CD4-positive, alpha-beta memory T cell (primary cell): ENCODE data around the gene IL4R. TPM values are rescaled to one million over a fixed set of nuclear protein-coding genes. Genes with fewer than 3 reads are reported as not detected.
A peak's percentile ranks its signal among the peaks of the same experiment; 100 is the strongest.

Experiments used
- CTCF ChIA-PET: fragments of 350-600 bp; sonication (Branson Sonifier 250); formaldehyde crosslinking; loops from one replicate; lab custom pipeline; 2021; ENCODE audit warnings: inconsistent platforms; ENCODE audit not compliant: partially characterized antibody; lab: Charles Lee
- POLR2A ChIA-PET: fragments of 350-600 bp; sonication (Branson Sonifier 250); formaldehyde crosslinking; loops from one replicate; lab custom pipeline; 2021; ENCODE audit not compliant: partially characterized antibody; lab: Charles Lee
- DNase-seq, 5 donors: peaks; one replicate each; pipeline versions ENCODE4 v3.0.0 to v3.0.0-alpha.2; 2020 to 2022; ENCODE audit warnings: mixed read lengths in 1 of 5
- H3K27ac ChIP-seq: one replicate; pipeline ENCODE4 v1.7.0; 2013; ENCODE audit warnings: low read depth, low read length
- H3K27me3 ChIP-seq: 2 replicates; pipeline ENCODE4 v1.7.0; 2013; ENCODE audit warnings: mild to moderate bottlenecking, low read length, moderate library complexity; ENCODE audit not compliant: insufficient read depth
- H3K36me3 ChIP-seq: 2 replicates; pipeline ENCODE4 v1.7.0; 2013; ENCODE audit warnings: mild to moderate bottlenecking, low read length, moderate library complexity; ENCODE audit not compliant: insufficient read depth
- H3K4me1 ChIP-seq: 2 replicates; pipeline ENCODE4 v1.7.0; 2013; ENCODE audit warnings: mild to moderate bottlenecking, low read length, moderate library complexity; ENCODE audit not compliant: insufficient read depth
- H3K4me3 ChIP-seq, 2 donors: one replicate each; pipeline ENCODE4 v1.7.0; 2013; ENCODE audit warnings: low read length in 2 of 2, mild to moderate bottlenecking in 1 of 2
- H3K9me3 ChIP-seq, 2 donors: one replicate each; pipeline ENCODE4 v1.7.0; 2013; ENCODE audit warnings: low read length in 2 of 2, control low read depth in 1 of 2; ENCODE audit not compliant: control insufficient read depth in 1 of 2
- H3K27ac Mint-ChIP-seq, 7 donors: one replicate each; pipeline ENCODE4 v1.8.0; 2020 to 2021; ENCODE audit warnings: mixed read lengths in 7 of 7, mild to moderate bottlenecking in 6 of 7, inconsistent platforms in 3 of 7, moderate library complexity in 3 of 7
- H3K27me3 Mint-ChIP-seq, 2 donors: one replicate each; pipeline ENCODE4 v1.8.0; 2020 to 2021; ENCODE audit warnings: mixed read lengths in 2 of 2
- H3K36me3 Mint-ChIP-seq, 2 donors: one replicate each; pipeline ENCODE4 v1.8.0; 2020 to 2021; ENCODE audit warnings: mixed read lengths in 2 of 2, inconsistent platforms in 1 of 2, mild to moderate bottlenecking in 1 of 2
- H3K4me1 Mint-ChIP-seq, 4 donors: one replicate each; pipeline ENCODE4 v1.8.0; 2020 to 2021; ENCODE audit warnings: mixed read lengths in 4 of 4, mild to moderate bottlenecking in 1 of 4
- H3K4me3 Mint-ChIP-seq, 8 donors: one replicate each; pipeline ENCODE4 v1.8.0; 2020 to 2021; ENCODE audit warnings: mixed read lengths in 8 of 8, mild to moderate bottlenecking in 7 of 8, moderate library complexity in 6 of 8, inconsistent platforms in 3 of 8
- H3K9me3 Mint-ChIP-seq, 8 donors: one replicate each; pipeline ENCODE4 v1.8.0; 2020 to 2021; ENCODE audit warnings: mixed read lengths in 8 of 8, mild to moderate bottlenecking in 5 of 8, inconsistent platforms in 3 of 8, moderate library complexity in 1 of 8
- intact Hi-C: fragments of 100-400 bp; cut with micrococcal nuclease; formaldehyde crosslinking; loops from one replicate; pipeline ENCODE4 v1.15.1; 2023
- polyA plus RNA-seq, 2 donors: library from polyadenylated mRNA; unstranded; fragments of 300-500 nt; fragmentation: Illumina TruSeq; gene quantifications; one replicate each; pipeline ENCODE4 v1.2.3, GENCODE V29; 2021
- total RNA-seq, 2 experiments: library from RNA; stranded (reverse); gene quantifications; one replicate each; pipeline ENCODE4 v1.2.3, GENCODE V29; 2021

Gene IL4R
- total and polyA plus RNA-seq, 4 experiments from 2014 or later: 32.6 to 152 (median 104) TPM

DNA sequence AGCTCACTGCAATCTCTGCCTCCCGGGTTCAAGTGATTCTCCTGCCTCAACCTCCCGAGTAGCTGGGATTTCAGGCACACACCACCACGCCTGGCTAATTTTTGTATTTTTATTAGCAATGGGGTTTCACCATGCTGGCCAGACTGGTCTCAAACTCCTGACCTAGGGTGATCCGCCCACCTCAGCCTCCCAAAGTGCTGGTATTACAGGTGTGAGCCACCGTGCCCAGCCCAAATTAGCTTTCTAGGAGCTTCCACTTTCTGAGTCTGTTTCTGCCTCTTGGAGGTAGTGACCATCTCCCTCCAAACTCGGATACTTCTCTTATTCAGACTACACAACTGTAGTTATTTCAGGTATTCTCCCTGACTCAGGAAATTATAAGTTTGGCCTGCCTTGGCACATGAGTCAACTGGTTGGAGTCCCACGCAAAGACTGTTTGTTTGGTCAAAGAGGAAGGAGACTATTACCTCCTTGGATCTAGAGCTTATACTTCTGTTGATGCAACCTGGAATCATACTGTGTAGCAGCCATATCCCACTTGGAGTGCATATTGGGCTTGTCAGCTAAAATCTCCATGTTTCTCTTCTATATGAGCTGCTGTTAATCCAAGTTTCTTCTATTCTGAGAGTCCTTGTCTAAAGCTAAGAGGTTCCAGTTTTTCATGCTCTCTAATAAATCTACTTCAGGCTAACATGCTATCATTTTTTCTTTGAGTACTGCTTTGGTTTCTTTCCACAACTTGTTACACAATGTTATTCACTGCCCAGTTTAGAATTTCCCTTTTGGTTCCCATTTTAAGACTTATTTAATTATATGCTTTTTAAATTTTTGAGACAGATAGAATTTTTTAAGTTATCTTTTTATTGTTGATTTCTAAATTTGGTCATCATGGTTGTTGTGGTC lies 7.5 kb downstream of the IL4R start:
- Histone ChIP-seq H3K27me3 (no peaks in the 10 kb centered on the region), H3K4me1 (peaks cover 91% of the 10 kb centered on the region), H3K9me3 (no peaks in the 10 kb centered on the region), H3K4me3 (no peak overlapping the region), H3K27ac (no peak overlapping the region), H3K36me3 (no peaks in the 10 kb centered on the region)
- Mint-ChIP-seq H3K36me3 (peaks cover 10 to 43% of the 10 kb centered on the region in 2 donors), H3K27ac (peak overlapping the region in 6 of 7 donors; percentile 62 to 94 (median 75)), H3K27me3 (no peaks in the 10 kb centered on the region), H3K4me3 (peak overlapping the region in 6 of 8 donors; percentile 18 to 56 (median 35)), H3K4me1 (peaks cover 63 to 97% (median 82%) of the 10 kb centered on the region in 4 donors), H3K9me3 (peaks cover 0 to 2% (median 0%) of the 10 kb centered on the region in 8 donors)
- CTCF ChIA-PET: interaction anchor here (0.7 to 7.2 kb wide), 9 partner anchors 9 to 142 kb away, joined by 3 to 61 read pairs (median 4); no protein-coding TSS in a partner anchor
- intact Hi-C loops: no loop called here
- POLR2A ChIA-PET: interaction anchor here (1.0 to 9.8 kb wide), 4 partner anchors 8 to 90 kb away, joined by 3 to 144 read pairs (median 39); no protein-coding TSS in a partner anchor
- DNase-seq: no peak

DNA sequence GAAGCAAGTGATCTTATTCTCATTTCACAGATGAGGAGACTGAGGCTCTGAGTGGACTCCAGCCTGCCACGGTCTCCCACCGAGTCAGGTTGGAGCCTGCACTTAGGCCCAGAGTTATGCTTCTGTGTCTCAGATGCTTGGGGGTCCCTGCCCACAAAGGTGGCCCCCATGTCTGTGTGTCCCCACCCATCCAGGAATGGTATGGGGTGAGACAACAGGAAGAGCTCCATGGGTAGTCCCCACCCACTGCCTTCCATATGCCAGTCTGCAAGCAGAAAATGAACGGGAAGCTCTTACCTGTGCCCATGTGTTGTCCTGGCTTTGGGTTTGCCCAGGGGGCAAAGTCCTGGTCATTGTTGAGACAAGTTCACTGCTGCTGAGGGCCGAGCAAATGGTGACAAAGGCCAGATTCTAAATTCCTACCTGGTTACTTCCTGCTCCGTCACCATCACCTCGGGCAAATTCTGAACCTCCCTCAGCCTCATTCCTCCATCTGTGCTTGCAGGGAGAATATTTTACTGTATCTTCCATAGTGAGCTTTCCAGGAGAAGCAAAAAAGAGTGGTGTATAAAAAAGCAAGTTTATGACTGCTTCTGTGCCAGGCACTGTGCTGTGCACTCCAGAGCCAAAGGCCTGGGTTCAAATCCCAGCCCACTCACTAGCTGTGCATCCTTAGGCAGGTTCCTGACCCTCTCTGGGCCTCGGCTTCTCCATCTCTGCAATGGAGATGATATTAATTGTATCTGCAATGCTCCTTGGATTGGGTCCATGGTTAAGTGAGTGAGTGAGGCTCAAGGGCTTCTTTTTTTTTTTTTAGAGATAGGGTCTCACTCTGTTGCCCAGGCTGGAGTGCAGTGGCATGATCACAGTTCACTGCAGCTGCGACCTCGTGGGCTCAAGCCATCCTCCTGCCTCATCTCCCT lies 9.3 kb downstream of the IL4R start:
- H3K36me3 ChIP-seq: no peaks in the 10 kb centered on the region
- peaks cover 57 to 97% (median 81%) of the 10 kb centered on the region in 4 donors for H3K4me1 Mint-ChIP-seq
- no peaks in the 10 kb centered on the region for H3K9me3 ChIP-seq
- intact Hi-C loops: no loop called here
- H3K27me3 Mint-ChIP-seq: no peaks in the 10 kb centered on the region
- H3K27ac ChIP-seq: no peak overlapping the region
- no peaks in the 10 kb centered on the region for H3K27me3 ChIP-seq
- DNase-seq: no peak
- POLR2A ChIA-PET: interaction anchor here (2.0 to 9.8 kb wide), 2 partner anchors 50 to 87 kb away, joined by 4 to 144 read pairs; no protein-coding TSS in a partner anchor
- H3K36me3 Mint-ChIP-seq: peaks cover 10 to 49% of the 10 kb centered on the region in 2 donors
- H3K9me3 Mint-ChIP-seq: peaks cover 0 to 2% (median 0%) of the 10 kb centered on the region in 8 donors
- peak overlapping the region in 6 of 7 donors; percentile 30 to 94 (median 76) for H3K27ac Mint-ChIP-seq
- no peak overlapping the region for H3K4me3 ChIP-seq
- H3K4me3 Mint-ChIP-seq: peak overlapping the region in 3 of 8 donors; percentile 3 to 70 (median 60)
- CTCF ChIA-PET: interaction anchor here (0.9 to 2.1 kb wide), 4 partner anchors 16 to 88 kb away, joined by 3 to 11 read pairs (median 4); no protein-coding TSS in a partner anchor
- peaks cover 91% of the 10 kb centered on the region for H3K4me1 ChIP-seq

DNA sequence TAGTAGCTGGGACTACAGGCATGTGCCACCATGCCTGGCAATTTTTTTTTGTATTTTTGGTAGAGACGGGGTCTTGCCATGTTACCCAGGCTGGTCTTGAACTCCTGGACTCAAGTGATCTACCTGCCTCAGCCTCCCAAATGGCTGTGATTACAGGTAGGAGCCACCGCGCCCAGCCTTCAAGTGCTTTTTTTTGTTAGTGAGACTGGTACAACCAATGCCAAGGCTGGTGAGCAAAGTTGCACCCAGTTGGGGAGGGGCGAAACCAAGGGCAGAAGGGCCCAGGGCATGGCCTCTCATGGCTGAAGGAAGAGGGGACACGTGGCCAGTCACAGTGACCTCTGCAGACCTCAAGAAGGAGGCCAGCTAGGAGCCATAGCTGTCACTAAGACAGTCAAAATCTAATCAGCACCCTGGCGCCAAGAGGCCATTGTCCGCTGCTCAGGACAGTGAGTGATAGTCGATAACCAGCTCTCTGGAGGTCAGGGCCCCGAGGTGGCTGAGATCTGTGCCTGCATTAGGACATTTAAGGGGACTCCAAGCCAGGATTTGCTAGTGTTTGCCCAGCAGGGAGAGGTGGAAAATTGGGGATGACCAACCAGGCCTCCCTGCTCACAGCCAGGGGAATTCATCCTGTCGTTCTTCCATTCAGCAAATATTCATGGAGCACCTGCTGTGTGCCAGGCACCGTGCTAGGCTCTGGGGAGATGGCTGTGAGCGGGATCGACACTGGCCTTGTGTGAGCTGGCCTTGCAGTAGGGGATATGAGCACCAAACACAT lies 10.2 kb downstream of the IL4R start:
- Mint-ChIP-seq H3K4me3 (peak overlapping the region in 2 of 8 donors; percentile 11 to 22), H3K9me3 (peaks cover 0 to 2% (median 0%) of the 10 kb centered on the region in 8 donors), H3K27ac (peak overlapping the region; percentile 37 to 94 (median 59)), H3K4me1 (peaks cover 53 to 97% (median 79%) of the 10 kb centered on the region in 4 donors), H3K27me3 (no peaks in the 10 kb centered on the region), H3K36me3 (peaks cover 10 to 44% of the 10 kb centered on the region in 2 donors)
- Histone ChIP-seq H3K9me3 (no peaks in the 10 kb centered on the region), H3K27me3 (no peaks in the 10 kb centered on the region), H3K36me3 (no peaks in the 10 kb centered on the region), H3K4me1 (peaks cover 91% of the 10 kb centered on the region), H3K27ac (no peak overlapping the region), H3K4me3 (no peak overlapping the region)
- CTCF ChIA-PET: interaction anchor here (0.9 kb wide), 1 partner anchor 44 kb away, joined by 3 read pairs; no protein-coding TSS in a partner anchor
- intact Hi-C loops: no loop called here
- no peak for DNase-seq
- POLR2A ChIA-PET: interaction anchor here (1.7 to 9.8 kb wide), 3 partner anchors 49 to 90 kb away, joined by 4 to 144 read pairs (median 5); no protein-coding TSS in a partner anchor

DNA sequence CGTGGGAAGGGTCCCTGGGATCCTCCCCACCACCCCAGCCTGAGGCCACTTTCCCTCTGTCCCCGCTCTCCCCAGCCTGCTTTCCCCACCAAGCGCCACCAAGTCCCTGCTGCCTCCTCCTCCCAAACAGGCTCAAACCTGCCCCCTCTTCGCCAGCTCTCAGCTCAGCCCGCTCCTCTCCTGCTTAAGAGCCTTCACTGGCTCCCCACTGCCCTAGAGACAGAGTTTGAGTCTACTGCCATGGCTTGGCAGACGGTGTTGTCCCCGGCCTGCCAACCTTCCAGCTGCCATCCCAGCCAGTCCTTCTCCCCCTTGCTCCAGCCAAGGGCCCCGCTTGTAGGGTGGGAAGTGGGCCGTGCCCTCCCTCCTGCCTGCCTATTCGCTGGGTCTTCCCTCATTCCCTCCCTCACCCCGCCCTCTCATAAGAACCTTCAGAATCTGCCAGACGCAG lies 11.1 kb downstream of the IL4R start:
- POLR2A ChIA-PET: interaction anchor here (0.9 to 1.7 kb wide), 2 partner anchors 9 to 91 kb away, joined by 3 to 5 read pairs; no protein-coding TSS in a partner anchor

DNA sequence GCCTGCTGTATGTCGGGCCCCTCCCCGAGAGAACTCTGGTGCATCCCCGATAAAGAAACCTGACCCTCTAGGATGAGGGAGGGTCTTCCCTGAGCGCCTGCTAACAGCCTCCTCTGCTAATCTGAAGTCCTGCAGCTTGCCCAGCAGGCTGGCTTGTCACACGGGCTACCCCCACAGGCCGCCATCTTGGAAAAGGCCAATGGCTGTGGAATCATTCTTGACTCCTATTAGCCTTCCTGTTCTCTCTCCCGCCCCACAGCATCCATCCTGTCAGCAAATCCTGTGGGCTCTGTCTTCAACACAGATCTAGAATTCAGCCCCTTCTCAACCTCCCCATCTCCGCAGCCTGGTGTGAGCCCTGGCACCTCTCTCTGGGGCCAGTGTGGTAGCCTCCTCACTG lies 12.0 kb downstream of the IL4R start:
- peaks cover 0 to 2% (median 0%) of the 10 kb centered on the region in 8 donors for H3K9me3 Mint-ChIP-seq
- no peak for DNase-seq
- peaks cover 92% of the 10 kb centered on the region for H3K4me1 ChIP-seq
- H3K27me3 ChIP-seq: no peaks in the 10 kb centered on the region
- ChIA-PET CTCF (interaction anchor here (0.9 to 2.5 kb wide), 3 partner anchors 9 to 147 kb away, joined by 3 to 11 read pairs (median 10); no protein-coding TSS in a partner anchor), POLR2A (interaction anchor here (0.9 to 1.7 kb wide), 2 partner anchors 9 to 91 kb away, joined by 3 to 5 read pairs; no protein-coding TSS in a partner anchor)
- H3K4me3 Mint-ChIP-seq: peak overlapping the region in 6 of 8 donors; percentile 21 to 76 (median 50)
- H3K4me1 Mint-ChIP-seq: peaks cover 53 to 97% (median 77%) of the 10 kb centered on the region in 4 donors
- H3K27ac ChIP-seq: no peak overlapping the region
- peaks cover 17 to 49% of the 10 kb centered on the region in 2 donors for H3K36me3 Mint-ChIP-seq
- no peaks in the 10 kb centered on the region for H3K9me3 ChIP-seq
- intact Hi-C loops: no loop called here
- H3K36me3 ChIP-seq: peaks cover 5% of the 10 kb centered on the region
- peak overlapping the region; percentile 52 to 95 (median 85) for H3K27ac Mint-ChIP-seq
- H3K27me3 Mint-ChIP-seq: no peaks in the 10 kb centered on the region
- H3K4me3 ChIP-seq: no peak overlapping the region

More for the DNA sequence above, 11.1 kb downstream of the IL4R start:
- Mint-ChIP-seq H3K4me3 (no peak overlapping the region), H3K4me1 (peaks cover 52 to 97% (median 77%) of the 10 kb centered on the region in 4 donors), H3K27me3 (no peaks in the 10 kb centered on the region), H3K27ac (peak overlapping the region; percentile 22 to 94 (median 65)), H3K36me3 (peaks cover 13 to 45% of the 10 kb centered on the region in 2 donors), H3K9me3 (peaks cover 0 to 2% (median 0%) of the 10 kb centered on the region in 8 donors)
- Histone ChIP-seq H3K27ac (no peak overlapping the region), H3K36me3 (no peaks in the 10 kb centered on the region), H3K4me3 (no peak overlapping the region), H3K4me1 (peaks cover 90% of the 10 kb centered on the region), H3K27me3 (no peaks in the 10 kb centered on the region), H3K9me3 (no peaks in the 10 kb centered on the region)
- no peak for DNase-seq
- CTCF ChIA-PET: interaction anchor here (2.2 kb wide), 1 partner anchor 8 kb away, joined by 11 read pairs; no protein-coding TSS in a partner anchor
- intact Hi-C loops: no loop called here
